ENCODE data around the gene RBM20.

Gene RBM20

DNA sequence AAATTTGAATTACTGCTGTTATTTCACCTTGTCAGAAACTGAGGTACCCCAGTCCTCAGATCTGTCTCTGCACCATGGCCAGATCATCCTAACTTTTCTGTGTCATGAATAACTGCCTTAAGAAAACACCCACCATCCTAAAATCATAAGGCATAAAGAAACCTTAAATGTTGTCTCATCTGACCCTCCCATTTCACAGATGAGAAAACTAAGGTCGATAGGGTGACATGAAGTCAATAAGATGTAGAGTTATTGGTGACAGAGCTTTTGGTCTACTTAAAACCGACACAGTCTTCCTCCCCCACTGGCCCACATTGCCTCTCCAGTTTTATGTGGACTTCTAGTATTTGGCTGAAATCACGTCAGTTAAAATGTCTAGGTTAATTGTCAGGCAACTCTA, 126.1 kb downstream of the RBM20 start:
- no peak for DNase-seq

GRCh38 chr10:110771486-110771885, 127.3 kb downstream of the RBM20 start:
- no peak for DNase-seq

- DNase-seq, result no peak
Measured at GRCh38 chr10:110771991-110772390, 127.9 kb downstream of the RBM20 start.

GRCh38 chr10:110772454-110773025, 128.4 kb downstream of the RBM20 start:
- DNase-seq, result no peak

- DNase-seq, result no peak
Measured at GRCh38 chr10:110773693-110774068, 129.5 kb downstream of the RBM20 start.

- peak; percentile 2 to 6 for DNase-seq
Measured at GRCh38 chr10:110774069-110775019, 130.2 kb downstream of the RBM20 start.

GRCh38 chr10:110775020-110775375, 130.9 kb downstream of the RBM20 start:
- DNase-seq, result no peak

- no peak for DNase-seq
Measured at GRCh38 chr10:110775406-110775805, 131.3 kb downstream of the RBM20 start.

DNA sequence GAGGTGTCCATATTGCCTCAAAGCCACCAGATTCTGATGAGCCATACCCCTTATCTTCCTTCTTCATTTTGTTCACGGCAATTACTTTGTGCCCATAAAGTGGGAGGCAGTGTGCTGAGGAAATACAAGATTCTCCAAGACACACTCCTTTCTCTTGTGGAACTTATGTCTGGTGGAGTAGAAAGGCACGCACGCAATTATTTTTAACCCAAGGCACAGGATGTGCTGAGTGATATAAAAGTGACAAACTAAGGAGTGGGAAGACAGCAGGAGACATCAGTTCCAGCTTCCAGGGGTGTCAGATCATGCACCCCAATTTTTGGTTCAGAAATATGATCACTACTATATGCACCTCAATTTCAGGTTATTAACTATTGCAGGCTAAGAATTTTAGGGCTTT, 132.9 kb downstream of the RBM20 start:
- no peak for DNase-seq

GRCh38 chr10:110777661-110778060, 133.5 kb downstream of the RBM20 start:
- DNase-seq, result no peak

- DNase-seq, result no peak
Measured at GRCh38 chr10:110778211-110778610, 134.1 kb downstream of the RBM20 start.

GRCh38 chr10:110779489-110779888, 135.4 kb downstream of the RBM20 start:
- no peak for DNase-seq

DNA sequence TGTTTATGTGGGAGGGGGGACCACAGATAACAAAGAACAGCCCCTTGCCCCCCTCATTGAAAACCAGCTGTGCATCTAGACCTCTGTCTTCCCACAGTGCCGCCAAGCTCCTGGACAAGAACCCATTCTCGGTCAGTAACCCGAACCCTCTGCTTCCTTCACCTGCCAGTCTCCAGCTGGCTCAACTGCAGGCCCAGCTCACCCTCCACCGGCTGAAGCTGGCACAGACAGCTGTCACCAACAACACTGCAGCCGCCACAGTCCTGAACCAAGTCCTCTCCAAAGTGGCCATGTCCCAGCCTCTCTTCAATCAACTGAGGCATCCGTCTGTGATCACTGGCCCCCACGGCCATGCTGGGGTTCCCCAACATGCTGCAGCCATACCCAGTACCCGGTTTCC, 136.6 kb downstream of the RBM20 start:
- no peak for DNase-seq

GRCh38 chr10:110781139-110781538, 137.0 kb downstream of the RBM20 start:
- DNase-seq, result no peak

- DNase-seq, result no peak
Measured at GRCh38 chr10:110782616-110783015, 138.5 kb downstream of the RBM20 start.

GRCh38 chr10:110783509-110784107, 139.5 kb downstream of the RBM20 start:
- peak; percentile 74 to 76 for DNase-seq

- DNase-seq, result no peak
Measured at GRCh38 chr10:110784198-110784597, 140.1 kb downstream of the RBM20 start.

DNA sequence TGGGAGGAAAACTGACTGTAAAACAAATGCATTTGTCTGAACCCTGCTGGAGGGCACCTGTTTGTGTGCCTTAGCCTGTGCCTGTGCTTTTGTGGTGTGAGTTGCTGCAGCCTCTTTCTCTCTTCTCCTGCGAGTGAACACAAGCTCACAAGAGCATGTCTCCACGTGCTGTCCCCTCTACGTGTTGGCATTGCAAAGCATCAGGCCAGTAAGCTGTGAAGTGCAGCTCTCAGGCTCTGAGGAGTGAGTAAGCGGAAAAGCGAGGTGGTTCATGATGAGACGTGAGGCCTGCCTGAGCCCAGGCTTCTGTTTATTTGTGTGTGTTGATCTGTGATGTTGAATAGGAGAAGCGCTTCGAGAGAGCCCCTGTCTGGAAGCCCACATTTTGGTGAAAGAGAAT, 142.0 kb downstream of the RBM20 start:
- DNase-seq, result no peak

- DNase-seq, result no peak
Measured at GRCh38 chr10:110788620-110789385, 144.7 kb downstream of the RBM20 start.

DNA sequence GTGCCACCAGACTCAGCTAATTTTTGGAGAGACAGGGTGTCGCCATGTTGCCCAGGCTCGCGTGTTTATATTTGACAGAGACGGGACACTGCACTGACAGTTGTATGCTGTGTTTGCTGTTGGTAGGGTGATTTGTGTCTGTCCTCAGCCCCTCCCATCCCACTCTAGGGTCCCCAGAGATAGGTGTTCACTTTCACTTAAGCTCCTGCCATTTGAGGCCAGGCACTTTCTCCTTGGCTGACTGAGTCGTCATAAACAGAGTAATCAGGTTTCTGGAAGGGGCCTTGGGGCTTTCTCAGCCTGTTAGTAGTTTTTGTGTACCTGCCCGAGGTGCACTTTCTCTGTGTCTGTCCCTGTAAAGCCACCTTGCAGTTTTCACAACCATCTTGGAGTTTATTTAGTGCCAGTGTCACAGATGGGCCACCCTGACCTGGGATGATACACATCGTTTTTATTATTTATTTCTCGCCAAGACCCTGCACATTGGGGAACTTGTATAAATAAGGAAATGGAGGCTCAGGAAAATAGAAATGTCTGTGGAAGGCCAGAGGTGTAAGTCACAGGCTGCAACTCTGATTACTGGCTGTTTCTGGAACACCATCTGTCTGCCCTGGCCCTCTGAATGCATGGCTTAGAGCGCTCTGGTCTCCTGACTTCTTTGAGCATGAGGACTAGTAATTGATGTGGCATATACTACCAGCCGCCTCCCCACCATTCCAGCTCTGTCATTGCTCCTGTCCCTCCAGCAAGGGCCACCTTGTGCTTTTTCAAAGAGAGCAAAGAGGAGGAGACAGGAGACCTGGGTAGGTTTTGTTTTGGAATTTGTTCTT, 145.7 kb downstream of the RBM20 start:
- DNase-seq, result no peak

- no peak for DNase-seq
Measured at GRCh38 chr10:110790913-110791506, 146.9 kb downstream of the RBM20 start.

DNA sequence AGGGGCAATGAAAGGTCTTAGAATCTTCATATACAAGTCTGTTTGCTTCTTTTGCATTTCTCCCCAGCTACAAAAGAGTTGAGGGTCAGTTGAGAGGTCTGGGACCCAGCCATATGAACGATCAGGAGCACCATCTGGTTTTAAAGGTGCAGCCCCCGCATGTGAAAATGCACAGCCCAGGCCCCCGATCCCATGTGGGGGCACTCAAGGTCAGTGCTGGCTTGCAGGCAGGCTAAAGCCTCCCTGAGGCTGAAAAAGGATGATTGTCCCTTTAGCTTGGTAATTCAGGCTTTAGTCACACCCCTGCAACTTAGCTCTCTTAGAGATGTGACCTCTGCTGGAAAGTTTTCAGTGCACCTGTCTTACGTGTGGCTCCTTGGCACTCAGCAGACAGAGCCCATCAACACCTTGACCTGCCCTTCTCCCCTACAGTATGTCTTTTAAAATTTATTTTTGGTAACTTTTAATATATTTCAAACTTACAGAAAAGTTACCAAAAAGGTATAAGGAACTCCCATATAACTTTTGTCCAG, 147.5 kb downstream of the RBM20 start:
- DNase-seq, result no peak
